Keratinocyte (primary cell): Measurements from ENCODE around the gene ITPR1.

ENCODE experiments used
- EZH2 ChIP-seq: IDR thresholded peaks from one replicate; pipeline ENCODE4 v1.6.1; 2012; ENCODE audit warnings: inconsistent platforms, mild to moderate bottlenecking, low read length, moderate library complexity
- TF ChIP-seq, protein P1 (sequence below), 3 experiments: IDR thresholded peaks in 1 of 3; conservative IDR thresholded peaks in 1 of 3; optimal IDR thresholded peaks in 1 of 3; 2 replicates in 2 of 3; 3 replicates in 1 of 3; pipeline versions ENCODE3 to v1.5.1; 2011; ENCODE audit warnings: low read length in 3 of 3, mild to moderate bottlenecking in 3 of 3, moderate library complexity in 2 of 3, control low read depth in 1 of 3, inconsistent platforms in 1 of 3; ENCODE audit not compliant: insufficient read depth in 2 of 3; ENCODE audit errors: extremely low read depth in 1 of 3

DNA sequence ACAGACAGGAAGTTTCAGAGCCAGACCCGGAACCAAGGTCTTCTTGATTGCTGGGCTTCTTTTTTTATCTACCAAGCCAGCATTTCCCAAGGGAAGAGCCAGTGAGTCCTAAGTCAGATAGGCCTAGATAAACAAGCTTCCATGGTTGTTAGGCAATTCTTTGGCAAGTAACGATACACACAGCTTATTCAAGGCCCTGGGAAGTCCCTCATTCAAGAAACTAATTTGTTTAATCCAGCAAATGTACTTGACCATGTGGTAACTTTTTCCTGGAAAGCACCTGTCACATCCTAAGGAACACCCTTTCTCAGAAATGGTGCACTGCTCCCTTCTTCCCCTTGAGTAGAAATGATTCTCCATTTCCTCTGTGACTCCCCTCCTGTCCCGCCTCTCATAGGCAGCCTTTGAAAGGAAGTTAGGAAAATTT, 209.9 kb downstream of the ITPR1 start:
- TF ChIP-seq, protein P1, sequence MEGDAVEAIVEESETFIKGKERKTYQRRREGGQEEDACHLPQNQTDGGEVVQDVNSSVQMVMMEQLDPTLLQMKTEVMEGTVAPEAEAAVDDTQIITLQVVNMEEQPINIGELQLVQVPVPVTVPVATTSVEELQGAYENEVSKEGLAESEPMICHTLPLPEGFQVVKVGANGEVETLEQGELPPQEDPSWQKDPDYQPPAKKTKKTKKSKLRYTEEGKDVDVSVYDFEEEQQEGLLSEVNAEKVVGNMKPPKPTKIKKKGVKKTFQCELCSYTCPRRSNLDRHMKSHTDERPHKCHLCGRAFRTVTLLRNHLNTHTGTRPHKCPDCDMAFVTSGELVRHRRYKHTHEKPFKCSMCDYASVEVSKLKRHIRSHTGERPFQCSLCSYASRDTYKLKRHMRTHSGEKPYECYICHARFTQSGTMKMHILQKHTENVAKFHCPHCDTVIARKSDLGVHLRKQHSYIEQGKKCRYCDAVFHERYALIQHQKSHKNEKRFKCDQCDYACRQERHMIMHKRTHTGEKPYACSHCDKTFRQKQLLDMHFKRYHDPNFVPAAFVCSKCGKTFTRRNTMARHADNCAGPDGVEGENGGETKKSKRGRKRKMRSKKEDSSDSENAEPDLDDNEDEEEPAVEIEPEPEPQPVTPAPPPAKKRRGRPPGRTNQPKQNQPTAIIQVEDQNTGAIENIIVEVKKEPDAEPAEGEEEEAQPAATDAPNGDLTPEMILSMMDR (optimal IDR thresholded peaks at IDR 0.05 in 1 of 3, IDR thresholded peaks at IDR 0.05 in 1 of 3, conservative IDR thresholded peaks at IDR 0.05 in 1 of 3; ENCODE audit: extremely low read depth in 1 of 3, insufficient read depth in 2 of 3, low read length in 3 of 3) = no peak
- TF ChIP-seq EZH2 = no peak
